SHP77 treated with DMSO at 0.1 percent for 48 hours (cell line): ENCODE results near the gene POU5F1.

Experiments used
- DNase-seq: peaks from one replicate; lab custom pipeline; 2025; lab: John Stamatoyannopoulos, UW

Gene POU5F1

GRCh38 chr6:31114970-31115849 lies 55.3 kb downstream of the POU5F1 start:
- no peak for DNase-seq

GRCh38 chr6:31114541-31114878 lies 56.0 kb downstream of the POU5F1 start, which contains the start of gene PSORS1C1:
TSS of gene PSORS1C1 (plus strand) at chr6:31114800. CDS start at chr6:31129633, 14,833 bp downstream.
- no peak for DNase-seq
